WTC11 (cell line): ENCODE results near the gene C18orf32. TPM values are rescaled to one million over a fixed set of nuclear protein-coding genes. Genes with fewer than 3 reads are reported as not detected.
"Not testable (repeated sequence)": the region's sequence is repeated elsewhere in the genome, so short reads cannot be mapped to it uniquely, and the experiment has no call there.

Source experiments
- ATAC-seq: fragments of 200-7000 bp; cut with Tn5 transposase; 2 replicates; pipeline ENCODE4 v1.10.0; 2021; ENCODE audit warnings: mild to moderate bottlenecking, moderate library complexity
- CTCF ChIA-PET: fragments of 300-600 bp; sonication (Branson Sonifier 250); formaldehyde crosslinking; loops from one replicate; lab custom pipeline; 2021; ENCODE audit warnings: antibody characterized with exemption; lab: Charles Lee
- POLR2A ChIA-PET: fragments of 350-600 bp; sonication (Branson Sonifier 250); formaldehyde crosslinking; loops from one replicate; lab custom pipeline; 2021; ENCODE audit warnings: antibody characterized with exemption; lab: Charles Lee
- DNase-seq: peaks from one replicate; pipeline ENCODE4 v3.0.0; 2021; ENCODE audit warnings: low spot score
- H3K27ac Mint-ChIP-seq: 2 replicates; pipeline ENCODE4 v1.8.0; 2021; ENCODE audit warnings: mixed read lengths
- H3K27me3 Mint-ChIP-seq: 2 replicates; pipeline ENCODE4 v1.8.0; 2021; ENCODE audit warnings: low read depth, mild to moderate bottlenecking, moderate library complexity, mixed read lengths
- H3K36me3 Mint-ChIP-seq: 2 replicates; pipeline ENCODE4 v1.8.0; 2021; ENCODE audit warnings: mixed read lengths
- H3K4me1 Mint-ChIP-seq: 2 replicates; pipeline ENCODE4 v1.8.0; 2022; ENCODE audit warnings: mixed read lengths
- H3K4me3 Mint-ChIP-seq: 2 replicates; pipeline ENCODE4 v1.8.0; 2021; ENCODE audit warnings: mild to moderate bottlenecking, moderate library complexity, mixed read lengths
- H3K9me3 Mint-ChIP-seq: 2 replicates; pipeline ENCODE4 v1.8.0; 2021; ENCODE audit warnings: mixed read lengths
- ATF3 ChIP-seq: sonication (generic); formaldehyde crosslinking; conservative IDR thresholded peaks from 2 replicates; pipeline ENCODE4 v1.8.1; 2022; ENCODE audit warnings: mild to moderate bottlenecking, missing genetic modification reagents
- CBFB ChIP-seq: sonication (generic); formaldehyde crosslinking; IDR thresholded peaks from 2 replicates; pipeline ENCODE4 v1.8.1; 2022; ENCODE audit warnings: mild to moderate bottlenecking, low read depth, missing genetic modification reagents
- CREM ChIP-seq: sonication (generic); formaldehyde crosslinking; IDR thresholded peaks from 2 replicates; pipeline ENCODE4 v1.8.1; 2022; ENCODE audit warnings: mild to moderate bottlenecking, missing genetic modification reagents, moderate library complexity
- E2F5 ChIP-seq: sonication (generic); formaldehyde crosslinking; IDR thresholded peaks from 2 replicates; pipeline ENCODE4 v1.8.1; 2022; ENCODE audit warnings: mild to moderate bottlenecking, moderate library complexity, missing genetic modification reagents
- EMX1 ChIP-seq: fragments of 250-450 bp; sonication (Bioruptor Pico); IDR thresholded peaks from 2 replicates; pipeline ENCODE4 v1.8.0; 2021; ENCODE audit warnings: mild to moderate bottlenecking
- GTF2I ChIP-seq: fragments of 250-450 bp; sonication (Bioruptor Pico); conservative IDR thresholded peaks from 2 replicates; pipeline ENCODE4 v1.4.0; 2021; ENCODE audit warnings: mild to moderate bottlenecking
- NFATC4 ChIP-seq: fragments of 250-450 bp; sonication (Bioruptor Pico); IDR thresholded peaks from 2 replicates; pipeline ENCODE4 v1.9.0; 2021; ENCODE audit warnings: mild to moderate bottlenecking
- NR1H2 ChIP-seq: sonication (generic); formaldehyde crosslinking; IDR thresholded peaks from 2 replicates; pipeline ENCODE4 v1.9.0; 2021; ENCODE audit warnings: mild to moderate bottlenecking, moderate library complexity, missing genetic modification reagents
- NR2C2 ChIP-seq: sonication (generic); formaldehyde crosslinking; IDR thresholded peaks from 2 replicates; pipeline ENCODE4 v1.8.0; 2022; ENCODE audit warnings: mild to moderate bottlenecking, missing genetic modification reagents
- OVOL2 ChIP-seq: fragments of 250-450 bp; sonication (Bioruptor Pico); IDR thresholded peaks from 2 replicates; pipeline ENCODE4 v1.9.0; 2021; ENCODE audit warnings: mild to moderate bottlenecking, borderline replicate concordance
- PRDM15 ChIP-seq: sonication (generic); formaldehyde crosslinking; IDR thresholded peaks from 2 replicates; pipeline ENCODE4 v1.8.0; 2022; ENCODE audit warnings: missing genetic modification reagents
- SMAD3 ChIP-seq: sonication (generic); formaldehyde crosslinking; IDR thresholded peaks from 2 replicates; pipeline ENCODE4 v1.8.0; 2022; ENCODE audit warnings: missing genetic modification reagents, mild to moderate bottlenecking, borderline replicate concordance
- USF1 ChIP-seq: sonication (generic); formaldehyde crosslinking; IDR thresholded peaks from 2 replicates; pipeline ENCODE4 v1.8.0; 2022; ENCODE audit warnings: mild to moderate bottlenecking, missing genetic modification reagents
- ZNF121 ChIP-seq: sonication (generic); formaldehyde crosslinking; IDR thresholded peaks from 2 replicates; pipeline ENCODE4 v1.8.0; 2023; ENCODE audit warnings: missing genetic modification reagents
- ZNF416 ChIP-seq: fragments of 250-450 bp; sonication (Bioruptor Pico); IDR thresholded peaks from 2 replicates; pipeline ENCODE4 v1.9.0; 2021; ENCODE audit warnings: mild to moderate bottlenecking, inconsistent platforms
- ZNF425 ChIP-seq: fragments of 250-450 bp; sonication (Bioruptor Pico); conservative IDR thresholded peaks from 2 replicates; pipeline ENCODE4 v1.9.0; 2021; ENCODE audit warnings: mild to moderate bottlenecking
- ZSCAN18 ChIP-seq: fragments of 250-450 bp; sonication (Bioruptor Pico); IDR thresholded peaks from 2 replicates; pipeline ENCODE4 v2.1.2; 2022; ENCODE audit warnings: mild to moderate bottlenecking, moderate library complexity
- total RNA-seq: library from RNA; stranded (reverse); gene quantifications from 3 replicates; pipeline ENCODE4 v1.2.3, GENCODE V29; 2021

Gene C18orf32
- total RNA-seq, 1 experiment from 2014 or later: 32.1 TPM

GRCh38 chr18:49510393-49511115, 23.5 kb upstream of the C18orf32 start (continued):
- TF ChIP-seq NR1H2: no peak
- TF ChIP-seq OVOL2 (CRISPR knock-in tag): no peak
- TF ChIP-seq USF1 (CRISPR knock-in tag): no peak
- no peak for TF ChIP-seq CBFB
- no peak for TF ChIP-seq ATF3

- ATAC-seq, H3K27ac Mint-ChIP-seq, H3K27me3 Mint-ChIP-seq, DNase-seq, CTCF ChIA-PET, POLR2A ChIA-PET, H3K9me3 Mint-ChIP-seq, H3K36me3 Mint-ChIP-seq, H3K4me3 Mint-ChIP-seq: not testable (repeated sequence)
- peaks cover 13% of the 10 kb centered on the region for H3K4me1 Mint-ChIP-seq
These were observed 19.4 kb upstream of the C18orf32 start for GRCh38 chr18:49506438-49506837.

- H3K4me1 Mint-ChIP-seq: peaks cover 28% of the 10 kb centered on the region
- no peaks in the 10 kb centered on the region for H3K27me3 Mint-ChIP-seq
- H3K4me3 Mint-ChIP-seq: no peak overlapping the region
- H3K36me3 Mint-ChIP-seq: no peaks in the 10 kb centered on the region
- TF ChIP-seq NR2C2 (CRISPR knock-in tag) (no peak), EMX1 (CRISPR knock-in tag) (no peak), SMAD3 (no peak), E2F5 (CRISPR knock-in tag) (no peak), ZNF416 (no peak), ZNF425 (CRISPR knock-in tag) (no peak), ZSCAN18 (CRISPR knock-in tag) (no peak), CREM (no peak), USF1 (CRISPR knock-in tag) (no peak), ZNF121 (CRISPR knock-in tag) (no peak), PRDM15 (CRISPR knock-in tag) (no peak), NFATC4 (CRISPR knock-in tag) (no peak), GTF2I (CRISPR knock-in tag) (no peak)
- no peaks in the 10 kb centered on the region for H3K9me3 Mint-ChIP-seq
- 0 out of 2 replicates have a peak overlapping the region, but pooled peaks have one; percentile 27 for H3K27ac Mint-ChIP-seq
- POLR2A ChIA-PET: interaction anchor here (0.7 kb wide), 3 partner anchors 227 to 492 kb away, joined by 4 to 7 read pairs (median 6); no protein-coding TSS in a partner anchor
- DNase-seq: no peak
- CTCF ChIA-PET: interaction anchor here (0.7 kb wide), 2 partner anchors 56 to 583 kb away, joined by 3 to 4 read pairs; no protein-coding TSS in a partner anchor
- ATAC-seq: no peak
These were observed 16.9 kb upstream of the C18orf32 start for GRCh38 chr18:49503931-49504330.
